Skeletal muscle satellite cell (primary cell): ENCODE measurements around the gene NAALADL1.
"Not testable (repeated sequence)": the region's sequence is repeated elsewhere in the genome, so short reads cannot be mapped to it uniquely, and the experiment has no call there.

Source experiments
- H3K27me3 ChIP-seq: 2 replicates; pipeline ENCODE4 v1.7.0; 2013; ENCODE audit warnings: low read length; ENCODE audit not compliant: control insufficient read depth, insufficient read depth
- H3K36me3 ChIP-seq: 2 replicates; pipeline ENCODE4 v1.7.0; 2013; ENCODE audit warnings: mild to moderate bottlenecking, control low read depth, low read length; ENCODE audit not compliant: insufficient read depth
- H3K4me1 ChIP-seq: 2 replicates; pipeline ENCODE4 v1.7.0; 2013; ENCODE audit warnings: low read length; ENCODE audit not compliant: control insufficient read depth, insufficient read depth
- H3K4me2 ChIP-seq: 2 replicates; pipeline ENCODE4 v1.7.0; 2013; ENCODE audit warnings: mild to moderate bottlenecking, low read length
- H3K4me3 ChIP-seq: 2 replicates; pipeline ENCODE4 v1.7.0; 2013; ENCODE audit warnings: low read length
- H3K9ac ChIP-seq: 2 replicates; pipeline ENCODE4 v1.7.0; 2013; ENCODE audit warnings: mild to moderate bottlenecking, low read depth, low read length, moderate library complexity
- H3K9me3 ChIP-seq: replicated peaks from 2 replicates; pipeline ENCODE4 v1.7.0; 2013; ENCODE audit warnings: mild to moderate bottlenecking, control low read depth, low read length

Gene NAALADL1

GRCh38 chr11:65021509-65021908, 36.8 kb downstream of the NAALADL1 start:
- H3K9ac ChIP-seq, result no peak overlapping the region
- no peaks in the 10 kb centered on the region for H3K27me3 ChIP-seq
- peaks cover 12% of the 10 kb centered on the region for H3K36me3 ChIP-seq
- H3K9me3 ChIP-seq, result no peaks in the 10 kb centered on the region
- H3K4me1 ChIP-seq, result no peaks in the 10 kb centered on the region
- H3K4me3 ChIP-seq, result no peak overlapping the region
- H3K4me2 ChIP-seq, result no peak overlapping the region

GRCh38 chr11:65021003-65021402, 37.4 kb downstream of the NAALADL1 start:
- peaks cover 12% of the 10 kb centered on the region for H3K36me3 ChIP-seq
- H3K4me1 ChIP-seq, result no peaks in the 10 kb centered on the region
- no peaks in the 10 kb centered on the region for H3K9me3 ChIP-seq
- H3K4me2 ChIP-seq, result no peak overlapping the region
- H3K27me3 ChIP-seq, result no peaks in the 10 kb centered on the region
- H3K4me3 ChIP-seq, result no peak overlapping the region
- no peak overlapping the region for H3K9ac ChIP-seq

GRCh38 chr11:65019824-65020223, 38.5 kb downstream of the NAALADL1 start:
- no peaks in the 10 kb centered on the region for H3K4me1 ChIP-seq
- no peak overlapping the region for H3K4me3 ChIP-seq
- no peaks in the 10 kb centered on the region for H3K27me3 ChIP-seq
- no peaks in the 10 kb centered on the region for H3K9me3 ChIP-seq
- H3K36me3 ChIP-seq, result peaks cover 12% of the 10 kb centered on the region
- no peak overlapping the region for H3K4me2 ChIP-seq
- no peak overlapping the region for H3K9ac ChIP-seq

GRCh38 chr11:65017937-65018336, 40.4 kb downstream of the NAALADL1 start:
- no peak overlapping the region for H3K4me2 ChIP-seq
- peaks cover 12% of the 10 kb centered on the region for H3K36me3 ChIP-seq
- H3K9ac ChIP-seq, result no peak overlapping the region
- no peak overlapping the region for H3K4me3 ChIP-seq
- no peaks in the 10 kb centered on the region for H3K9me3 ChIP-seq
- H3K4me1 ChIP-seq, result peaks cover 4% of the 10 kb centered on the region
- no peaks in the 10 kb centered on the region for H3K27me3 ChIP-seq

GRCh38 chr11:65016705-65017104, 41.6 kb downstream of the NAALADL1 start:
- Histone ChIP-seq H3K27me3 (no peaks in the 10 kb centered on the region), H3K4me2 (no peak overlapping the region), H3K9ac (no peak overlapping the region), H3K4me3 (no peak overlapping the region), H3K36me3 (peaks cover 12% of the 10 kb centered on the region), H3K9me3 (no peaks in the 10 kb centered on the region), H3K4me1 (peaks cover 6% of the 10 kb centered on the region)

GRCh38 chr11:65014726-65015227, 43.6 kb downstream of the NAALADL1 start:
- peak overlapping the region; percentile 84 for H3K4me3 ChIP-seq
- no peaks in the 10 kb centered on the region for H3K27me3 ChIP-seq
- no peaks in the 10 kb centered on the region for H3K9me3 ChIP-seq
- H3K4me1 ChIP-seq, result peaks cover 6% of the 10 kb centered on the region
- H3K4me2 ChIP-seq, result peak overlapping the region; percentile 98
- H3K9ac ChIP-seq, result peak overlapping the region; percentile 96
- H3K36me3 ChIP-seq, result peaks cover 10% of the 10 kb centered on the region

GRCh38 chr11:65013888-65014725, 44.2 kb downstream of the NAALADL1 start, which contains the start of gene ARL2:
Gene ARL2, plus strand, starts transcription at chr11:65014160. Its CDS starts 48 bp downstream, at chr11:65014208.
- H3K36me3 ChIP-seq, result peaks cover 10% of the 10 kb centered on the region
- H3K4me2 ChIP-seq, result peak within 1 kb of the TSS; percentile 98
- H3K9me3 ChIP-seq, result no peaks in the 10 kb centered on the region
- peak within 1 kb of the TSS; percentile 96 for H3K9ac ChIP-seq
- no peaks in the 10 kb centered on the region for H3K27me3 ChIP-seq
- H3K4me3 ChIP-seq, result peak within 1 kb of the TSS; percentile 84
- peaks cover 6% of the 10 kb centered on the region for H3K4me1 ChIP-seq

GRCh38 chr11:65013130-65013887, 45.0 kb downstream of the NAALADL1 start:
- Histone ChIP-seq H3K4me1 (peaks cover 7% of the 10 kb centered on the region), H3K36me3 (peaks cover 7% of the 10 kb centered on the region), H3K9ac (peak overlapping the region; percentile 96), H3K4me2 (peak overlapping the region; percentile 98), H3K27me3 (no peaks in the 10 kb centered on the region), H3K4me3 (peak overlapping the region; percentile 84), H3K9me3 (no peaks in the 10 kb centered on the region)

GRCh38 chr11:65008873-65009272, 49.5 kb downstream of the NAALADL1 start:
- Histone ChIP-seq H3K27me3 (no peaks in the 10 kb centered on the region), H3K36me3 (no peaks in the 10 kb centered on the region), H3K4me1 (peaks cover 23% of the 10 kb centered on the region), H3K9me3 (no peaks in the 10 kb centered on the region), H3K4me2 (no peak overlapping the region), H3K4me3 (no peak overlapping the region), H3K9ac (no peak overlapping the region)

GRCh38 chr11:65008016-65008415, 50.3 kb downstream of the NAALADL1 start:
- Histone ChIP-seq H3K4me3 (no peak overlapping the region), H3K27me3 (no peaks in the 10 kb centered on the region), H3K9ac (no peak overlapping the region), H3K4me1 (peaks cover 20% of the 10 kb centered on the region), H3K36me3 (no peaks in the 10 kb centered on the region), H3K9me3 (no peaks in the 10 kb centered on the region), H3K4me2 (no peak overlapping the region)

GRCh38 chr11:65003968-65004367, 54.4 kb downstream of the NAALADL1 start:
- not testable (repeated sequence) for H3K9ac ChIP-seq, H3K36me3 ChIP-seq, H3K9me3 ChIP-seq, H3K4me2 ChIP-seq, H3K27me3 ChIP-seq, H3K4me3 ChIP-seq
- peaks cover 18% of the 10 kb centered on the region for H3K4me1 ChIP-seq
